ENCODE data around the gene CELF2.
"Not testable (repeated sequence)": the region's sequence is repeated elsewhere in the genome, so short reads cannot be mapped to it uniquely, and the experiment has no call there.

CELF2 gene

GRCh38 chr10:11330383-11331045 lies 312.8 kb downstream of the CELF2 start:
- peak; percentile 46 for DNase-seq (ENCODE audit: low spot score)

- no peak for DNase-seq (ENCODE audit: low spot score)
These were observed 313.4 kb downstream of the CELF2 start for GRCh38 chr10:11331046-11331577.

- no peak for DNase-seq (ENCODE audit: low spot score)
These were observed 314.1 kb downstream of the CELF2 start for GRCh38 chr10:11331726-11332125.

GRCh38 chr10:11332846-11333245 lies 315.2 kb downstream of the CELF2 start:
- no peak for DNase-seq (ENCODE audit: low spot score)

GRCh38 chr10:11334436-11334835 lies 316.8 kb downstream of the CELF2 start:
- DNase-seq (ENCODE audit: low spot score) = no peak

- no peak for DNase-seq (ENCODE audit: low spot score)
These were observed 317.5 kb downstream of the CELF2 start for GRCh38 chr10:11335167-11335652.

- no peak for DNase-seq (ENCODE audit: low spot score)
These were observed 318.3 kb downstream of the CELF2 start for GRCh38 chr10:11335881-11336430.

GRCh38 chr10:11336722-11337162 lies 319.1 kb downstream of the CELF2 start:
- no peak for DNase-seq (ENCODE audit: low spot score)

GRCh38 chr10:11337516-11337915 lies 319.8 kb downstream of the CELF2 start:
- no peak for DNase-seq (ENCODE audit: low spot score)

GRCh38 chr10:11338160-11338844 lies 320.6 kb downstream of the CELF2 start:
- DNase-seq (ENCODE audit: low spot score) = no peak

GRCh38 chr10:11339013-11339412 lies 321.3 kb downstream of the CELF2 start:
- DNase-seq (ENCODE audit: low spot score) = no peak

GRCh38 chr10:11339660-11340059 lies 322.0 kb downstream of the CELF2 start:
- DNase-seq (ENCODE audit: low spot score) = no peak

- DNase-seq (ENCODE audit: low spot score) = no peak
These were observed 323.8 kb downstream of the CELF2 start for GRCh38 chr10:11341283-11341960.

GRCh38 chr10:11344081-11344480 lies 326.4 kb downstream of the CELF2 start:
- no peak for DNase-seq (ENCODE audit: low spot score)

GRCh38 chr10:11344550-11344949 lies 326.9 kb downstream of the CELF2 start:
- DNase-seq (ENCODE audit: low spot score) = no peak

- no peak for DNase-seq (ENCODE audit: low spot score)
These were observed 327.8 kb downstream of the CELF2 start for GRCh38 chr10:11345224-11346054.

GRCh38 chr10:11347580-11347979 lies 329.9 kb downstream of the CELF2 start:
- DNase-seq (ENCODE audit: low spot score) = not testable (repeated sequence)

- no peak for DNase-seq (ENCODE audit: low spot score)
These were observed 334.1 kb downstream of the CELF2 start for GRCh38 chr10:11351801-11352200.

GRCh38 chr10:11353006-11353896 lies 335.6 kb downstream of the CELF2 start:
- DNase-seq (ENCODE audit: low spot score) = no peak

GRCh38 chr10:11354823-11355222 lies 337.2 kb downstream of the CELF2 start:
- DNase-seq (ENCODE audit: low spot score) = no peak

Data from AG08395 (cell line).